ENCODE results near the gene ARHGAP24.

- TF ChIP-seq POLR2A (IDR thresholded peaks at IDR 0.05): no peak
- no peak for TF ChIP-seq CTCF (IDR thresholded peaks at IDR 0.05)
- TF ChIP-seq POLR2AphosphoS5 (IDR thresholded peaks at IDR 0.05): no peak
Observed at GRCh38 chr4:85773372-85773771, 298.4 kb downstream of the ARHGAP24 start.

All from breast epithelium (tissue), 3 donors.